H9 (cell line): Measurements from ENCODE around the gene LMTK3. TPM values are rescaled to one million over a fixed set of nuclear protein-coding genes. Genes with fewer than 3 reads are reported as not detected.

ENCODE experiments used
- DNase-seq: peaks from one replicate; pipeline ENCODE4 v3.0.0-alpha.2; 2017
- H2AFZ ChIP-seq: one replicate; pipeline ENCODE4 v1.6.1; 2013; ENCODE audit warnings: mild to moderate bottlenecking, low read length, control low read depth, moderate library complexity
- H2AK5ac ChIP-seq: 2 replicates; pipeline ENCODE4 v1.6.1; 2013; ENCODE audit warnings: low read length, control low read depth, mixed read lengths; ENCODE audit not compliant: insufficient read length
- H2BK120ac ChIP-seq: one replicate; pipeline ENCODE4 v1.6.1; 2013; ENCODE audit warnings: low read depth, mild to moderate bottlenecking, low read length, control low read depth, inconsistent platforms; ENCODE audit not compliant: poor library complexity, severe bottlenecking
- H2BK12ac ChIP-seq: 2 replicates; pipeline ENCODE4 v1.6.1; 2013; ENCODE audit warnings: low read length, control low read depth, mixed read lengths, low read depth; ENCODE audit not compliant: insufficient read length
- H2BK15ac ChIP-seq: 2 replicates; pipeline ENCODE4 v1.6.1; 2013; ENCODE audit warnings: low read depth, low read length, control low read depth
- H2BK20ac ChIP-seq: one replicate; pipeline ENCODE4 v1.6.1; 2013; ENCODE audit warnings: low read depth, mild to moderate bottlenecking, low read length, control low read depth, inconsistent platforms; ENCODE audit not compliant: poor library complexity, severe bottlenecking
- H2BK5ac ChIP-seq: 2 replicates; pipeline ENCODE4 v1.6.1; 2013; ENCODE audit warnings: low read length, control low read depth, mixed read lengths; ENCODE audit not compliant: insufficient read length
- H3K14ac ChIP-seq: 2 replicates; pipeline ENCODE4 v1.6.1; 2013; ENCODE audit warnings: low read length, control low read depth; ENCODE audit not compliant: insufficient read depth
- H3K18ac ChIP-seq: 2 replicates; pipeline ENCODE4 v1.6.1; 2013; ENCODE audit warnings: low read depth, mild to moderate bottlenecking, mixed read lengths, low read length, control low read depth; ENCODE audit not compliant: insufficient read length
- H3K23ac ChIP-seq: 2 replicates; pipeline ENCODE4 v1.6.1; 2013; ENCODE audit warnings: low read length, control low read depth, mixed read lengths, low read depth; ENCODE audit not compliant: insufficient read length
- H3K23me2 ChIP-seq: 2 replicates; pipeline ENCODE4 v1.6.1; 2013; ENCODE audit warnings: low read depth, mild to moderate bottlenecking, mixed read lengths, low read length, control low read depth; ENCODE audit not compliant: insufficient read length, poor library complexity, severe bottlenecking
- H3K27ac ChIP-seq: 2 replicates; pipeline ENCODE4 v1.5.1; 2013; ENCODE audit warnings: low read length, control low read depth, mixed read lengths, low read depth; ENCODE audit not compliant: insufficient read length
- H3K27me3 ChIP-seq: 2 replicates; pipeline ENCODE4 v1.6.1; 2013; ENCODE audit warnings: low read length, control low read depth, inconsistent platforms; ENCODE audit not compliant: insufficient read depth
- H3K4ac ChIP-seq: 2 replicates; pipeline ENCODE4 v1.6.1; 2013; ENCODE audit warnings: low read depth, mild to moderate bottlenecking, control low read depth, inconsistent platforms, low read length, moderate library complexity
- H3K4me1 ChIP-seq: 2 replicates; pipeline ENCODE4 v1.6.1; 2013; ENCODE audit warnings: low read length, control low read depth, inconsistent platforms; ENCODE audit not compliant: insufficient read depth
- H3K4me2 ChIP-seq: 2 replicates; pipeline ENCODE4 v1.6.1; 2013; ENCODE audit warnings: low read length, control low read depth, mixed read lengths; ENCODE audit not compliant: insufficient read length, insufficient read depth
- H3K56ac ChIP-seq: 2 replicates; pipeline ENCODE4 v1.6.1; 2013; ENCODE audit warnings: low read depth, mild to moderate bottlenecking, mixed read lengths, low read length, control low read depth; ENCODE audit not compliant: insufficient read length
- H3K79me1 ChIP-seq: 2 replicates; pipeline ENCODE4 v1.6.1; 2013; ENCODE audit warnings: low read depth, mild to moderate bottlenecking, moderate library complexity, low read length, control low read depth, inconsistent platforms; ENCODE audit not compliant: insufficient read depth, poor library complexity, severe bottlenecking
- H3K79me2 ChIP-seq: 2 replicates; pipeline ENCODE4 v1.6.1; 2013; ENCODE audit warnings: low read length, control low read depth, inconsistent platforms; ENCODE audit not compliant: insufficient read depth
- H3K9ac ChIP-seq: 2 replicates; pipeline ENCODE4 v1.6.1; 2013; ENCODE audit warnings: low read length, control low read depth, mixed read lengths; ENCODE audit not compliant: insufficient read length; ENCODE audit errors: extremely low read depth
- H3K9me3 ChIP-seq: one replicate; pipeline ENCODE4 v1.6.1; 2013; ENCODE audit warnings: low read depth, low read length, inconsistent platforms; ENCODE audit not compliant: control insufficient read depth
- H3T11ph ChIP-seq: one replicate; pipeline ENCODE4 v1.6.1; 2013; ENCODE audit warnings: mild to moderate bottlenecking, low read length, control low read depth, inconsistent platforms
- H4K20me1 ChIP-seq: one replicate; pipeline ENCODE4 v1.6.1; 2013; ENCODE audit not compliant: control insufficient read depth, insufficient read length, insufficient read depth
- H4K5ac ChIP-seq: 2 replicates; pipeline ENCODE4 v1.6.1; 2013; ENCODE audit warnings: low read depth, mild to moderate bottlenecking, mixed read lengths, low read length, control low read depth; ENCODE audit not compliant: insufficient read length
- H4K8ac ChIP-seq: replicated peaks from 2 replicates; pipeline ENCODE4 v1.6.1; 2013; ENCODE audit warnings: low read length, control low read depth, mixed read lengths, low read depth; ENCODE audit not compliant: insufficient read length
- H4K91ac ChIP-seq: 2 replicates; pipeline ENCODE4 v1.6.1; 2013; ENCODE audit warnings: low read depth, mild to moderate bottlenecking, moderate library complexity, mixed read lengths, low read length, control low read depth; ENCODE audit not compliant: insufficient read length
- H3K27ac Mint-ChIP-seq, 3 experiments: 2 replicates in 2 of 3; 3 replicates in 1 of 3; pipeline ENCODE4 v1.8.0; 2020 to 2021; ENCODE audit warnings: mixed read lengths in 3 of 3, mild to moderate bottlenecking in 1 of 3, moderate library complexity in 1 of 3
- H3K27me3 Mint-ChIP-seq: 2 replicates; pipeline ENCODE4 v1.8.0; 2021; ENCODE audit warnings: low read depth, mild to moderate bottlenecking, moderate library complexity, mixed read lengths
- H3K36me3 Mint-ChIP-seq, 3 experiments: 2 replicates in 2 of 3; 3 replicates in 1 of 3; pipeline ENCODE4 v1.8.0; 2020 to 2021; ENCODE audit warnings: low read depth in 3 of 3, mixed read lengths in 3 of 3; ENCODE audit not compliant: insufficient read depth in 1 of 3
- H3K4me1 Mint-ChIP-seq, 2 experiments: 2 replicates each; pipeline ENCODE4 v1.8.0; 2020; ENCODE audit warnings: mixed read lengths in 2 of 2
- H3K4me3 Mint-ChIP-seq, 2 experiments: 2 replicates in 1 of 2; 3 replicates in 1 of 2; pipeline ENCODE4 v1.8.0; 2020 to 2021; ENCODE audit warnings: mild to moderate bottlenecking in 2 of 2, mixed read lengths in 2 of 2, moderate library complexity in 1 of 2
- H3K9me3 Mint-ChIP-seq, 2 experiments: 2 replicates in 1 of 2; 3 replicates in 1 of 2; pipeline ENCODE4 v1.8.0; 2020; ENCODE audit warnings: mild to moderate bottlenecking in 2 of 2, mixed read lengths in 2 of 2, moderate library complexity in 1 of 2
- CTCF ChIP-seq: fragments of 200-600 bp; sonication (generic); conservative IDR thresholded peaks from 3 replicates; pipeline ENCODE4 v1.8.0; 2021; ENCODE audit warnings: antibody characterized with exemption, mild to moderate bottlenecking
- WGBS: extraction: QIAGEN DNeasy Blood & Tissue Kit; methylation state at CpG from one replicate; pipeline ENCODE4 v1.1.7; 2013; ENCODE audit warnings: missing lambda C conversion rate, low lambda C conversion rate, mixed read lengths; ENCODE audit not compliant: insufficient read length; ENCODE audit errors: extremely low coverage; 5-methylcytosine and 5-hydroxymethylcytosine counted together
- total RNA-seq: library from RNA; stranded (reverse); gene quantifications from 2 replicates; pipeline ENCODE4 v1.2.1, GENCODE V29; 2021

LMTK3 gene
- total RNA-seq, 1 experiment from 2014 or later = 14.4 TPM

GRCh38 chr19:48477698-48478338 lies 33.8 kb downstream of the LMTK3 start:
- H2BK12ac ChIP-seq = no peak overlapping the region
- H2BK15ac ChIP-seq = no peak overlapping the region
- H4K91ac ChIP-seq = no peak overlapping the region
- H3K23me2 ChIP-seq = no peaks in the 10 kb centered on the region
- H3K27ac ChIP-seq = no peak overlapping the region
- H2AK5ac ChIP-seq = no peak overlapping the region
- no peaks in the 10 kb centered on the region for H3K4me1 ChIP-seq
- no peak overlapping the region for H2AFZ ChIP-seq
- Mint-ChIP-seq H3K9me3 (no peaks in the 10 kb centered on the region), H3K27ac (no peak overlapping the region), H3K36me3 (peaks cover 40 to 75% (median 61%) of the 10 kb centered on the region in 3 experiments), H3K27me3 (no peaks in the 10 kb centered on the region), H3K4me3 (no peak overlapping the region), H3K4me1 (peaks cover 0 to 8% of the 10 kb centered on the region in 2 experiments; a peak in 2 of 4 replicates)
- H3K4ac ChIP-seq = no peak overlapping the region
- H3T11ph ChIP-seq = no peak overlapping the region
- H3K23ac ChIP-seq = no peak overlapping the region
- no peak overlapping the region for H3K18ac ChIP-seq
- no peak overlapping the region for H3K14ac ChIP-seq
- H4K20me1 ChIP-seq = no peaks in the 10 kb centered on the region
- H3K9me3 ChIP-seq = no peaks in the 10 kb centered on the region
- no peak overlapping the region for H3K56ac ChIP-seq
- no peaks in the 10 kb centered on the region for H3K79me1 ChIP-seq
- no peak overlapping the region for H2BK120ac ChIP-seq
- H2BK5ac ChIP-seq = no peak overlapping the region
- H2BK20ac ChIP-seq = no peak overlapping the region
- no peak overlapping the region for H3K4me2 ChIP-seq
- WGBS = no CpG with 5 or more reads among the region's 22 CpGs
- H4K8ac ChIP-seq = no peak overlapping the region
- H3K27me3 ChIP-seq = no peaks in the 10 kb centered on the region
- H4K5ac ChIP-seq = no peak overlapping the region
- TF ChIP-seq CTCF = no peak
- DNase-seq = no peak
- H3K79me2 ChIP-seq = no peaks in the 10 kb centered on the region
- H3K9ac ChIP-seq = no peak overlapping the region
